Skeletal muscle tissue (tissue), 4 donors: ENCODE measurements around the gene IFI27. TPM values are rescaled to one million over a fixed set of nuclear protein-coding genes. Genes with fewer than 3 reads are reported as not detected.

ENCODE experiments used
- H3K27ac ChIP-seq: one replicate; pipeline ENCODE4 v1.7.0; 2013; ENCODE audit warnings: mild to moderate bottlenecking, low read depth, low read length, inconsistent platforms
- H3K27me3 ChIP-seq, 3 donors: one replicate each; pipeline ENCODE4 v1.7.0; 2013; ENCODE audit warnings: low read length in 3 of 3; ENCODE audit not compliant: control insufficient read depth in 3 of 3, insufficient read depth in 3 of 3
- H3K36me3 ChIP-seq, 3 donors: one replicate each; pipeline ENCODE4 v1.7.0; 2013; ENCODE audit warnings: low read length in 3 of 3; ENCODE audit not compliant: control insufficient read depth in 3 of 3, insufficient read depth in 3 of 3
- H3K4me1 ChIP-seq, 3 donors: one replicate each; pipeline ENCODE4 v1.7.0; 2013; ENCODE audit warnings: low read length in 3 of 3, mild to moderate bottlenecking in 3 of 3; ENCODE audit not compliant: control insufficient read depth in 3 of 3, insufficient read depth in 3 of 3
- H3K4me3 ChIP-seq, 3 donors: one replicate each; pipeline ENCODE4 v1.7.0; 2013; ENCODE audit warnings: low read length in 3 of 3
- H3K9ac ChIP-seq, 3 donors: one replicate each; pipeline ENCODE4 v1.7.0; 2013; ENCODE audit warnings: low read length in 3 of 3, mild to moderate bottlenecking in 3 of 3, moderate library complexity in 2 of 3, low read depth in 1 of 3
- H3K9me3 ChIP-seq, 3 donors: one replicate each; pipeline ENCODE4 v1.7.0; 2013; ENCODE audit warnings: low read length in 3 of 3; ENCODE audit not compliant: control insufficient read depth in 3 of 3
- total RNA-seq: library from RNA; depleted of rRNA; stranded (reverse); fragments of >200 nt; gene quantifications from one replicate; pipeline ENCODE4 v1.2.3, GENCODE V29; 2014
- donor health status: Osteomylitis.

IFI27 gene
- total RNA-seq, 1 donor from 2014 or later: 1.6 TPM

GRCh38 chr14:94122438-94122837 is 11.9 kb downstream of the IFI27 start:
- H3K9me3 ChIP-seq: peaks cover 6 to 15% (median 6%) of the 10 kb centered on the region in 3 donors

GRCh38 chr14:94123296-94123695 is 12.8 kb downstream of the IFI27 start:
- no peak overlapping the region for H3K27ac ChIP-seq
- no peaks in the 10 kb centered on the region for H3K36me3 ChIP-seq
- peaks cover 0 to 2% (median 0%) of the 10 kb centered on the region in 3 donors for H3K27me3 ChIP-seq
- peaks cover 0 to 1% (median 0%) of the 10 kb centered on the region in 3 donors for H3K4me1 ChIP-seq
- no peak overlapping the region for H3K9ac ChIP-seq
- no peak overlapping the region for H3K4me3 ChIP-seq
- peaks cover 6 to 15% (median 6%) of the 10 kb centered on the region in 3 donors for H3K9me3 ChIP-seq

More at GRCh38 chr14:94122438-94122837, 11.9 kb downstream of the IFI27 start:
- no peak overlapping the region for H3K27ac ChIP-seq
- no peak overlapping the region for H3K4me3 ChIP-seq
- H3K27me3 ChIP-seq: no peaks in the 10 kb centered on the region
- no peaks in the 10 kb centered on the region for H3K4me1 ChIP-seq
- H3K36me3 ChIP-seq: no peaks in the 10 kb centered on the region
- no peak overlapping the region for H3K9ac ChIP-seq

- Histone ChIP-seq H3K27me3 (peaks cover 0 to 5% (median 0%) of the 10 kb centered on the region in 3 donors), H3K9ac (no peak overlapping the region), H3K4me3 (no peak overlapping the region)
Observed at GRCh38 chr14:94123868-94124267, 13.3 kb downstream of the IFI27 start.

GRCh38 chr14:94124582-94125377 is 14.2 kb downstream of the IFI27 start:
- Histone ChIP-seq H3K27ac (no peak overlapping the region), H3K9ac (no peak overlapping the region), H3K27me3 (peaks cover 0 to 5% (median 0%) of the 10 kb centered on the region in 3 donors), H3K9me3 (peaks cover 0 to 8% (median 0%) of the 10 kb centered on the region in 3 donors), H3K36me3 (no peaks in the 10 kb centered on the region), H3K4me1 (peaks cover 0 to 8% (median 6%) of the 10 kb centered on the region in 3 donors), H3K4me3 (no peak overlapping the region)

More at GRCh38 chr14:94123868-94124267, 13.3 kb downstream of the IFI27 start:
- no peaks in the 10 kb centered on the region for H3K36me3 ChIP-seq
- peaks cover 0 to 5% (median 2%) of the 10 kb centered on the region in 3 donors for H3K4me1 ChIP-seq
- no peak overlapping the region for H3K27ac ChIP-seq
- peaks cover 6 to 15% (median 6%) of the 10 kb centered on the region in 3 donors for H3K9me3 ChIP-seq

- no peak overlapping the region for H3K4me3 ChIP-seq
- H3K27ac ChIP-seq: no peak overlapping the region
- peaks cover 0 to 14% (median 8%) of the 10 kb centered on the region in 3 donors for H3K4me1 ChIP-seq
- peaks cover 0 to 2% (median 0%) of the 10 kb centered on the region in 3 donors for H3K9me3 ChIP-seq
- H3K36me3 ChIP-seq: no peaks in the 10 kb centered on the region
- peaks cover 0 to 8% (median 0%) of the 10 kb centered on the region in 3 donors for H3K27me3 ChIP-seq
- H3K9ac ChIP-seq: no peak overlapping the region
Observed at GRCh38 chr14:94125659-94126418, 15.3 kb downstream of the IFI27 start.

- Histone ChIP-seq H3K36me3 (no peaks in the 10 kb centered on the region), H3K9ac (no peak overlapping the region), H3K27me3 (peaks cover 0 to 8% (median 0%) of the 10 kb centered on the region in 3 donors), H3K4me3 (no peak overlapping the region), H3K4me1 (peaks cover 0 to 14% (median 8%) of the 10 kb centered on the region in 3 donors), H3K27ac (no peak overlapping the region), H3K9me3 (no peaks in the 10 kb centered on the region)
Observed at GRCh38 chr14:94126419-94126677, 15.8 kb downstream of the IFI27 start.

GRCh38 chr14:94126800-94127199 is 16.3 kb downstream of the IFI27 start:
- no peaks in the 10 kb centered on the region for H3K9me3 ChIP-seq
- peaks cover 0 to 14% (median 8%) of the 10 kb centered on the region in 3 donors for H3K4me1 ChIP-seq
- no peak overlapping the region for H3K27ac ChIP-seq
- peaks cover 0 to 8% (median 0%) of the 10 kb centered on the region in 3 donors for H3K27me3 ChIP-seq
- H3K4me3 ChIP-seq: no peak overlapping the region
- no peaks in the 10 kb centered on the region for H3K36me3 ChIP-seq
- H3K9ac ChIP-seq: no peak overlapping the region

- Histone ChIP-seq H3K4me1 (peaks cover 0 to 14% (median 8%) of the 10 kb centered on the region in 3 donors), H3K9me3 (no peaks in the 10 kb centered on the region), H3K27ac (no peak overlapping the region), H3K9ac (no peak overlapping the region), H3K36me3 (no peaks in the 10 kb centered on the region), H3K27me3 (peaks cover 0 to 8% (median 0%) of the 10 kb centered on the region in 3 donors), H3K4me3 (no peak overlapping the region)
Observed at GRCh38 chr14:94127330-94127729, 16.8 kb downstream of the IFI27 start.

- peak overlapping the region; percentile 70 for H3K27ac ChIP-seq
- no peaks in the 10 kb centered on the region for H3K9me3 ChIP-seq
- no peaks in the 10 kb centered on the region for H3K36me3 ChIP-seq
- peak overlapping the region in 2 of 3 donors; percentile 67 to 74 for H3K4me3 ChIP-seq
- peaks cover 0 to 14% (median 8%) of the 10 kb centered on the region in 3 donors for H3K4me1 ChIP-seq
- H3K9ac ChIP-seq: no peak overlapping the region
- peaks cover 0 to 8% (median 0%) of the 10 kb centered on the region in 3 donors for H3K27me3 ChIP-seq
Observed at GRCh38 chr14:94128216-94128839, 17.8 kb downstream of the IFI27 start.
